Stimulated activated CD4-positive, alpha-beta T cell treated with anti-CD3 and anti-CD28 coated beads, Interleukin-1b, Interleukin-23, amount 100 ng/mL, for 4 hours (primary cell): ENCODE results near the gene KRT31.
"Not testable (repeated sequence)": the region's sequence is repeated elsewhere in the genome, so short reads cannot be mapped to it uniquely, and the experiment has no call there.

Source experiments
- DNase-seq, 2 donors: peaks; one replicate each; pipeline ENCODE4 v3.0.0-alpha.2; 2020; ENCODE audit warnings: low read depth in 2 of 2

The KRT31 gene

DNA sequence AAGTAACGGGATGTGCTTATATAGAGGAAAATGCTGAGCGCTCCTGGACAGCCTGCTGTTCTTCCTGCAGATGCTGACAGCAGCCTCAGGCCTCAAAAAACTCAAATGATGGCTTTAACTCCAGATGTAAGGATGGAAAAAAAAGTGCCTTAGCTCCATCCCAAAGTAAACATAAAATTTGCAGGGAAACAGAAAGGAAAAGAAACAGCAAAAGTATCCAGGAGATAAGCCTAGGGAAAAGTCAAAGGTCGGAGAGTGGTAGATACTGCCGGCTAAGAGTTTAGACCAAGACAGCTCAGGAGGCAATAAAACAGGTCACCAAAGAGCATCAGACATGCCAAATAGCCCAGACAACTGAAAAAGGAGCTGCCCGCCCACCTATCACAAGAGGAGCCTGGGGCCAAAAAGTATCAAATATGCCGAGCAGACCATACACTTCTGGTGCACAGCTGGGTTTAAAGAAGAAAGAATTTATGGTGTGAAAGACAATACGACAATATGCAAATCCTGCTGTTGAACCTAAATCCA is 6.9 kb downstream of the KRT31 start:
- no peak for DNase-seq

DNA sequence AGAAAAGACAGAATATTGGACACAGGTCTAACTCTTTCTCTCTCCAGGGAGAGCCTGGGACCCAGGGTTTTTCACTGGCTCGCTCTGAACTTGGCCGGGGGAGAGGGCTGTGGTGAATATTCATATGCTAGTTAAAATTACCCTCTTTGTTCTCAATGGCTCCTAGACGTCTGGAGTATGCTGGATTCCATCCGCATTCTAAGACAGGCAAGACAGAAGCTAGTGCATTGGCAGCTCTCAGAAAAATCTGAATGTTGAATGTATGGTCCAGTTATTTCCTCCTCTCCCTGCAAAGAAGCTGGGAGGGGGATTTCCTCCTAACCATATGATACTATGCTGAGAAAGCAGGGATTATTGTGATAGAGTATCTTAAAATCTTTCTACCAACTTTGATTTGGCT is 9.7 kb downstream of the KRT31 start:
- DNase-seq: no peak

DNA sequence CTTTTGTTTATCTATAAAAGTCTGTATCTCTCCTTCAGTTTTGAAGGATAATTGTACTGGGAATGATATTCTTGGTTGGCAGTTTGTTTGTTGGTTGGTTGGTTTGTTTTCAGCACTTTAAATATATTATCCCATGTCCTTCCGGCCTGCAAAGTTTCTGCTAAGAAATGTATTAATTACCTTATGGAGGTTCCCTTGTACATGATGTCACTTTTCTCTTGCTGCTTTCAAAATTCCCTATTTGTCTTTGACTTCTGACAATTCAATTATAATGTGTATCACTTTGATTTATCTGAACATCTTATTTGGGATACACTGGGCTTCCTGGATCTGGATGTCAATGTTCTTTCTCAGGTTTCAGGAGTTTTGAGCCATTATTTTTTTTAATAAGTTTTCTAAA is 11.2 kb downstream of the KRT31 start:
- DNase-seq: no peak

- no peak for DNase-seq
Measured at GRCh38 chr17:41383690-41384089, 13.7 kb downstream of the KRT31 start.

GRCh38 chr17:41382394-41382793 is 15.0 kb downstream of the KRT31 start:
- no peak for DNase-seq

DNA sequence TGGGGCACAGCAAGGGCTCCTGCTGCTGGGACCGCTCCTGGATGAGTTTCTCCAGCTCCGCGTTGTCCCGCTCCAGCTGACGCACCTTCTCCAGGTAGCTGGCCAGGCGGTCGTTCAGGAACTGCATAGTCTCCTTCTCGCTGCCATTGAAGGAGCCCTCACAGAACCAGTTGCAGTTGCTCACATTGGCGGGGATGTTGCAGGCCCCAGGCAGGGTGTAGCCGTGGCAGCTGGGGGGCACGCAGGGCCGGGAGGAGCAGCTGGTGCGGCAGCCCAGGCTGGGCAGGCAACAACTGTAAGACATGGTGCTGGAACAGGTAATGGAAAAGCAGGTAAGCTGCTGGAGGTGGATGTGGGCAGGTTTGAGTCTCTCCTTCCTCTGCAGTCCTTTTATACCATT is 15.5 kb downstream of the KRT31 start, which contains the start of gene KRT34:
Gene KRT34, minus strand, starts transcription at position 364 of the 400 bp plus-strand sequence. Its CDS starts 60 bp downstream, at position 304.
- DNase-seq: not testable (repeated sequence)

DNA sequence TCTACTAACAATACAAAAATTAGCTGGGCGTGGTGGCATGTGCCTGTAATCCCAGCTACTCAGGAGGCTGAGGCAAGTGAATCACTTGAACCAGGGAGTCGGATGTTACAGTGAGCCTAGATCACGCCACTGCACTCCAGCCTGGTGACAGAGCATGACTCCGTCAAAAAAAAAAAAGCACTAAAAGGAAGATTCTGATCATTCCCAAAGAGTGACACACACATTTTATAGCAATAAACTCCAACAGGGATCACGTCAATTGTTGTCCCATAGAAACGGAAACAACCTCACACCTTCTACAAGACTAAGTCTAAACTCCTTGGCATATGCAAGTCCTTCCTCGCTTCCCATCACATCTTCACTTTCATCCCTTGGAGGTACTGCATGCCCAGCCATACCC is 17.3 kb downstream of the KRT31 start:
- not testable (repeated sequence) for DNase-seq

- no peak for DNase-seq
Measured at GRCh38 chr17:41377546-41377945, 19.9 kb downstream of the KRT31 start.

GRCh38 chr17:41369713-41370112 is 27.7 kb downstream of the KRT31 start, which contains the start of gene KRT33B:
TSS of gene KRT33B (minus strand) at chr17:41369813. CDS start at chr17:41369750, 63 bp downstream.
- no peak for DNase-seq

- DNase-seq: no peak
Measured at GRCh38 chr17:41369023-41369422, 28.4 kb downstream of the KRT31 start.

GRCh38 chr17:41367426-41368075 is 29.9 kb downstream of the KRT31 start:
- DNase-seq: no peak

DNA sequence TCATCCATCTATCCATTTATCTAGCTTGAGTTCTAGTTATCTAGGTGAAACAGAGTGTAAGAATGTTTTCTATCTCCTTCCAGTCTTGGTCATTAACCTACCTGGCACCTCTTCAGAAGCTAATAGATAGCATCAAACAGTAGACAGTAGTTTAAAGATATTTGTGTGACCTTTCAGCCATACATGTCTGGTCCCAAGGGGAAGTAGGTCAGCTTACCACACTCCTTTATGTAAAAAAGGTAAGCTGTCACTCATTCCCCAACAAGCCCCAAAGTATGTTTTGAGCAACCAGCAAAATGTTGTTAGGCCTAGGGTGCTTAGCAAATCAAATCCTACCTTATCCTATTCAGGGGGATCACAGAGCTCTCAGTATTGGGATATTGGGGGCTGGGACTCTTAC is 31.3 kb downstream of the KRT31 start:
- no peak for DNase-seq

GRCh38 chr17:41363881-41364280 is 33.5 kb downstream of the KRT31 start:
- DNase-seq: no peak

DNA sequence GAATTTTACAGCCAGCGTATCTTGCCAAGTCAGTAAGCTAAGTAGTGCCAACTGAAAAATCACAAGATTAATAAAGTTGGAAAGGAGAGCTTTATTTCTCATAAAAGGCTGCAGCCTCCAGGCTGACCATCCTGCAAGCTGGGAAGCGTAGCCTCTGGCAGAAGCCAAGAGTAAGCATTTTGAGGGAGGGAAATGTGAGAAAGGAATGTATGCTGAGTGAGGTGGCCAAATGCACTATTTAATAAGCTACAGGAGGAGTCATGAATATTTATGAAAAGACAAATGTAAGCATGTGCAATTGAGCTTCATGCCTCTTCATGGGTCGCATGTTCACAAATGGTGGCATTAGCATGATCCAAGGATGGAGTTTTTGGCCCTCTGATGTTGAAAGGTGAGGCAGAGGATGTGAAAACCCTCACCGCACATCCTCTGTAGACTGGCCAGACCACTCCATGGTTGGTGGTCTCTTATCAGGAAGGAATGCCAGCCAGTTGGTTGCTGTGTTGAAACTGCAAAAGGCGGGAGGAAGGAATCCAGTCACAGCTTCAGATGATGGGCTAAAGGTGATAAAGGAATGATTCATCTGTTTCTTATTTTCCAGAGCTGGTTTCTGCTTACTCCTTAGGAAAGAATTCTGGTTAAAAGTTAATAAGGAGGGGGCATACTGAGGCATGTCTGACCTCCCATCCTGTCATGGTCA is 37.0 kb downstream of the KRT31 start:
- no peak for DNase-seq

- DNase-seq: no peak
Measured at GRCh38 chr17:41354536-41354935, 42.9 kb downstream of the KRT31 start.

DNA sequence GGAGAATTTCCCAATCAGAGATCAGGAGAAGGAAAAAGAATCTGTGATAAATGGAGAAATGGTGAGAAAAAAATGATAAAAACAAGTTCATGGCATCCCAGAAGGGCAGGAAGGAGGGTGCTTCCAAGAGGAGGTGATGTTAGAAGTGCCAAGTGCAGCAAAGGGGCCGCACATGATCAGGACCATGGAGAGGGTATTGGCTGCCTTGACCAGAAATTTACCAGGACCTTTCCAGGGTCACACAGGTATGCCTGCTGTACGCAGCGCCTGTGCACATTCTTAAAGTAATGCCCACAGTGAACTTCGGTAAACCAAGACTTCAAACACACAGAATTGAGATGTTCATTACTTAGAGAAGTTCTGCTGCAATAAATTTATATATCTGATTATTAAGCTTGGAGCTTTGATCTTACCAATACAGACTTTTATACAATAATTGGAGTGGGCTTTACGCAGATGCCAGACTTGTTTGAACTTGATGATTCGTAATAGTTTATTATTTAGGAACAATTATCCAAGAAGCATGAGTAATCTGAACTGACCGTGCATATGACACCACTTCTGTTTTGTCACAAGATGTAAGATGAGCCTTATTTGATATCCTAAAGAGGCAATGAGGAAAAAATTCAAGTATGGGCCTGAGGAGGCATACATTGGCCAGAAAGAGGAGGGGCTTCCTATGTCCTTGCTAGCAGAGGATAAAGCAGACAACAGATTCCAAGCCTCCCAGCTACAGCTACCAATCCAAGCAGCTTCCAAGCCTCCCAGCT is 44.6 kb downstream of the KRT31 start:
- no peak for DNase-seq

- no peak for DNase-seq
Measured at GRCh38 chr17:41351177-41351576, 46.2 kb downstream of the KRT31 start.

- DNase-seq: not testable (repeated sequence)
Measured at GRCh38 chr17:41350381-41350878, 47.0 kb downstream of the KRT31 start, which contains the start of gene KRT33A. TSS of gene KRT33A (minus strand) at chr17:41350828. CDS start at chr17:41350767, 61 bp downstream.

DNA sequence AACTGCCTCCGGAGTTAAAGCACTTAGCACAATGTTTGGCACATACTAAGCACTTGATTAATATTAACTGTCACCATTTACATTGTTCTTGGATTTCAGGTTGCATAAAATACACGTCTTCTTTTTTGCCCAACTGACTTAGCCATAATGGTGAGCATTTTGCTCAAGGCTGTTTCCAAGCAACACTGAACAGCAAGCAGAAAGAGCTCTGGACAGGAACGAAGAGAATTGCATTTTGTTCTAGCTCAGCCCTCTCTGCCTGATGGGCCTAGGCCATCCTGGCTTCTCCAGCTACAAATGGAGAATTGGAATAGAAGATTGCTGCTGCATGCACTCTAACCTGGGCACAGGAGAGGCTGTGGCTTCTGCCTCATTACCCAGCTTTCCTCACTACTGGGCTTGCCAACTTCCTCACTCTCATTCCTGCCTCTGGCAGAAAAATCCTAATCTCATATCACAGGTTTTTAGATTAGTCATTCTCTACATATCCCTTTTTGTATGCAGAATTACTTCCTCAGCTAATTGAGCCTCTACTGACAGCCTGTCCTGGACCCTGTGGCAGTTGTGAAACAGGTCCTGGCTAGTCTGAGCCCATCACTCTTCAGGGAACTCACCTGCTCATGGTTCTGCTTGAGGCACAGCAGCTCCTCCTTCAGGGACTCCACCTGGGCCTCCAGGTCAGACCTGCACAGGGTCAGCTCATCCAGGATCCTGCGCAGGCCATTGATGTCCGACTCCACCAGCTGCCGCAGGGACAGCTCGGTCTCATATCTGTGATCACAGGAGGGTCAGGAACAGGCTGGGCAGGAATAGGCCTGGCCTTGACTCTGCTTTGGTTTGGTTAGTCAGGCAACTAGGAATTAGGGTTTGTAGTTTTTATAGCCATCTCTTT is 49.3 kb downstream of the KRT31 start:
- DNase-seq: no peak

DNA sequence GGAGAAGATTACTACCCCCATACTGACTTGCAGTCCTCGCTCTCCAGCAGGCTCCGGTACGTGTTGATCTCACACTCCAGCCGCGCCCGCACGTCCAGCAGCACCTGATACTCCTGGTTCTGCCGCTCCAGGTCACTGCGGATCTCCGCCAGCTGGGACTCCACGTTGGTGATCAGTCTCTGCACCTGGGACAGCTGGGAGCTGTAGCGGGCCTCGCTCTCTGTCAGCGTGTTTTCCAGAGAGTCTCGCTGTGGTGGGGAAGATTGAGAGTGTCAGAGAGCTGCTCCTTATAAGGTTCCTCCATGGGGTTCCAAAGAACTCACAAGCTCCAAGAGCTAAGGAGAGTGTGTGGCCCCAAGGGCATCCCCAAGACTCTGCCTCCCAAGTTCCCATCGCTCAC is 51.0 kb downstream of the KRT31 start:
- not testable (repeated sequence) for DNase-seq

DNA sequence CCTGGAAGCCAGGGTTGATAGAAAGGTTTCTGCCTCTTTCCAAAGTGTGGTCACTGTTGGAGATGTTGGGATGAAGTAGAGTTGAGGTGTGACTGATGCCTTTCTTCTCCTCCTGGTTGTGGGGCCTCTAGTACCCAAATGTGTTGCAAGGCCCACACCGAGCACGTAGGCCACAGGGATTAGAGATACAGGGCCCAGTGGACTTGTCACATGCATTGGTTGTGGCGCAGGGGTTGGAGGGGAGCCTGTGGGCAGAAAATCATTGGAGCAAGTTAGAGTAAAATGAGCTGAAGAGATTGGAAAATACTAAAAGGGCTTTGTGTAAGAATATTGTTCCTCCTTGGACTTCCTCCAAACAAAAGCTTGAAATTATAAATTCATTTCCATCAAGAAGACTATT is 51.4 kb downstream of the KRT31 start:
- DNase-seq: no peak
